HEK293 (cell line): ENCODE results near the gene ZNF280D.

Source experiments
- CTCF ChIA-PET: fragments of 350-600 bp; formaldehyde crosslinking; extraction: SDS; loops from one replicate; lab custom pipeline; 2021; ENCODE audit warnings: antibody characterized with exemption; lab: Yijun Ruan, JAX
- POLR2A ChIA-PET: fragments of 300-600 bp; formaldehyde crosslinking; extraction: SDS; loops from one replicate; lab custom pipeline; 2020; ENCODE audit warnings: antibody characterized with exemption, inconsistent platforms; lab: Yijun Ruan, JAX
- H3K27ac ChIP-seq: fragments of 200-500 bp; sonication (Bioruptor generic); 2 replicates; pipeline ENCODE4 v1.5.1; 2014; ENCODE audit warnings: low read depth, low read length, control low read depth, inconsistent platforms; ENCODE audit errors: extremely low read depth
- H3K36me3 ChIP-seq, 2 experiments: fragments of 200-500 bp in 1 of 2; sonication (Bioruptor generic) in 1 of 2; 1 replicate in 1 of 2; 2 replicates in 1 of 2; pipeline ENCODE4 v1.5.1; 2014 to 2017; ENCODE audit warnings: inconsistent platforms in 2 of 2, low read length in 2 of 2; ENCODE audit not compliant: control insufficient read depth in 2 of 2, insufficient read depth in 1 of 2
- H3K4me1 ChIP-seq: fragments of 200-500 bp; sonication (Bioruptor generic); 2 replicates; pipeline ENCODE4 v1.5.1; 2014; ENCODE audit warnings: mild to moderate bottlenecking, low read length, inconsistent platforms; ENCODE audit not compliant: control insufficient read depth, insufficient read depth
- H3K4me3 ChIP-seq: 2 replicates; pipeline ENCODE4 v1.5.1; 2011; ENCODE audit warnings: low read depth, mild to moderate bottlenecking, control low read depth, low read length, moderate library complexity
- H3K9me3 ChIP-seq: fragments of 200-500 bp; sonication (Bioruptor generic); 2 replicates; pipeline ENCODE4 v1.5.1; 2014; ENCODE audit warnings: low read depth, low read length, inconsistent platforms; ENCODE audit not compliant: control insufficient read depth, insufficient read depth
- GLI2 ChIP-seq: fragments of 450-650 bp; formaldehyde crosslinking; IDR thresholded peaks from 2 replicates; pipeline ENCODE4; 2017; ENCODE audit warnings: missing biosample characterization, missing genetic modification characterization, low read depth, borderline replicate concordance
- HOXD13 ChIP-seq: sonication (generic); formaldehyde crosslinking; IDR thresholded peaks from 2 replicates; pipeline ENCODE4 v1.8.0; 2022; ENCODE audit warnings: missing genetic modification reagents, borderline replicate concordance
- KLF9 ChIP-seq: fragments of 450-650 bp; formaldehyde crosslinking; IDR thresholded peaks from 2 replicates; pipeline ENCODE4 v1.5.1; 2016; ENCODE audit warnings: missing biosample characterization, missing genetic modification characterization, low read depth
- SCRT1 ChIP-seq: fragments of 450-650 bp; formaldehyde crosslinking; IDR thresholded peaks from 2 replicates; pipeline ENCODE4 v1.5.1; 2016; ENCODE audit warnings: missing biosample characterization, missing genetic modification characterization, borderline replicate concordance
- SETDB1 ChIP-seq: IDR thresholded peaks from one replicate; pipeline ENCODE4 v1.6.1; 2017; ENCODE audit warnings: mild to moderate bottlenecking, low read length, moderate library complexity, mixed read lengths; ENCODE audit not compliant: insufficient read length
- ZBTB17 ChIP-seq: fragments of 450-650 bp; formaldehyde crosslinking; IDR thresholded peaks from 2 replicates; pipeline ENCODE4 v1.5.1; 2016; ENCODE audit warnings: missing biosample characterization, missing genetic modification characterization
- ZBTB21 ChIP-seq: fragments of 450-650 bp; formaldehyde crosslinking; IDR thresholded peaks from 2 replicates; pipeline ENCODE4 v1.5.1; 2017; ENCODE audit warnings: missing biosample characterization, missing genetic modification characterization
- ZBTB6 ChIP-seq: fragments of 450-650 bp; formaldehyde crosslinking; IDR thresholded peaks from 2 replicates; pipeline ENCODE4 v1.5.1; 2017; ENCODE audit warnings: missing biosample characterization, missing genetic modification characterization
- ZBTB8A ChIP-seq: fragments of 450-650 bp; formaldehyde crosslinking; IDR thresholded peaks from 2 replicates; pipeline ENCODE4 v1.5.1; 2016; ENCODE audit warnings: missing biosample characterization, missing genetic modification characterization
- ZEB2 ChIP-seq: fragments of 450-650 bp; formaldehyde crosslinking; IDR thresholded peaks from 2 replicates; pipeline ENCODE4 v1.5.1; 2016; ENCODE audit warnings: missing biosample characterization, missing genetic modification characterization
- ZNF10 ChIP-seq: fragments of 450-650 bp; formaldehyde crosslinking; IDR thresholded peaks from 2 replicates; pipeline ENCODE4 v1.5.1; 2017; ENCODE audit warnings: missing biosample characterization, missing genetic modification characterization
- ZNF140 ChIP-seq: fragments of 450-650 bp; formaldehyde crosslinking; IDR thresholded peaks from 2 replicates; pipeline ENCODE4 v1.5.1; 2016; ENCODE audit warnings: missing biosample characterization, missing genetic modification characterization
- ZNF155 ChIP-seq: fragments of 450-650 bp; formaldehyde crosslinking; IDR thresholded peaks from 2 replicates; pipeline ENCODE4 v1.5.1; 2016; ENCODE audit warnings: missing biosample characterization, missing genetic modification characterization
- ZNF174 ChIP-seq: fragments of 450-650 bp; formaldehyde crosslinking; IDR thresholded peaks from 2 replicates; pipeline ENCODE4 v1.5.0; 2017; ENCODE audit warnings: missing biosample characterization, mild to moderate bottlenecking, missing genetic modification characterization
- ZNF18 ChIP-seq: fragments of 450-650 bp; formaldehyde crosslinking; IDR thresholded peaks from 2 replicates; pipeline ENCODE4 v1.5.1; 2016; ENCODE audit warnings: missing biosample characterization, missing genetic modification characterization
- ZNF239 ChIP-seq: fragments of 450-650 bp; formaldehyde crosslinking; IDR thresholded peaks from 2 replicates; pipeline ENCODE4 v1.5.1; 2016; ENCODE audit warnings: missing biosample characterization, missing genetic modification characterization
- ZNF48 ChIP-seq: fragments of 450-650 bp; formaldehyde crosslinking; IDR thresholded peaks from 2 replicates; pipeline ENCODE4 v1.5.1; 2016; ENCODE audit warnings: missing biosample characterization, missing genetic modification characterization
- ZNF791 ChIP-seq: fragments of 450-650 bp; formaldehyde crosslinking; IDR thresholded peaks from 2 replicates; pipeline ENCODE4 v1.5.1; 2016; ENCODE audit warnings: missing biosample characterization, missing genetic modification characterization
- TF ChIP-seq, protein P1 (sequence below): fragments of 450-650 bp; formaldehyde crosslinking; IDR thresholded peaks from 2 replicates; pipeline ENCODE4 v1.5.1; 2016; ENCODE audit warnings: missing biosample characterization, missing genetic modification characterization, borderline replicate concordance

ZNF280D gene

DNA sequence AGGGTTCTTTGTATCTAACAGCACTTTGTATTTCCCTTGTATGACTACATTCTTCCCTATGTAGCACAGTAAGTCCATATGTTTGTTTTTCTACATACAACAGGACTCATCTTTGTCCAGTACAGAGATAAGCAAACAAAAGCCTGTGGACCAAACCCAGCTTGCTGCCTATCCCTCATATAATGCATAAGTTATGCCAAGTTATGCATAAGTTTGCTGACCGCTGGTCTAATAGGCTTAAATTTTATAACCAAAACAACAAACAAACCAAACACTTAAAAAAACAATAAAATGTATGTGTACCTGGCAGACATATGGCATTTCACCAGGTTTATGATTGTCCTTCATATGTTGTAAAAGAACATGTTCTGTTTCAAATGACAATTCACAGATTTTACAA, 56.0 kb downstream of the ZNF280D start (continued):
- TF ChIP-seq, protein P1, sequence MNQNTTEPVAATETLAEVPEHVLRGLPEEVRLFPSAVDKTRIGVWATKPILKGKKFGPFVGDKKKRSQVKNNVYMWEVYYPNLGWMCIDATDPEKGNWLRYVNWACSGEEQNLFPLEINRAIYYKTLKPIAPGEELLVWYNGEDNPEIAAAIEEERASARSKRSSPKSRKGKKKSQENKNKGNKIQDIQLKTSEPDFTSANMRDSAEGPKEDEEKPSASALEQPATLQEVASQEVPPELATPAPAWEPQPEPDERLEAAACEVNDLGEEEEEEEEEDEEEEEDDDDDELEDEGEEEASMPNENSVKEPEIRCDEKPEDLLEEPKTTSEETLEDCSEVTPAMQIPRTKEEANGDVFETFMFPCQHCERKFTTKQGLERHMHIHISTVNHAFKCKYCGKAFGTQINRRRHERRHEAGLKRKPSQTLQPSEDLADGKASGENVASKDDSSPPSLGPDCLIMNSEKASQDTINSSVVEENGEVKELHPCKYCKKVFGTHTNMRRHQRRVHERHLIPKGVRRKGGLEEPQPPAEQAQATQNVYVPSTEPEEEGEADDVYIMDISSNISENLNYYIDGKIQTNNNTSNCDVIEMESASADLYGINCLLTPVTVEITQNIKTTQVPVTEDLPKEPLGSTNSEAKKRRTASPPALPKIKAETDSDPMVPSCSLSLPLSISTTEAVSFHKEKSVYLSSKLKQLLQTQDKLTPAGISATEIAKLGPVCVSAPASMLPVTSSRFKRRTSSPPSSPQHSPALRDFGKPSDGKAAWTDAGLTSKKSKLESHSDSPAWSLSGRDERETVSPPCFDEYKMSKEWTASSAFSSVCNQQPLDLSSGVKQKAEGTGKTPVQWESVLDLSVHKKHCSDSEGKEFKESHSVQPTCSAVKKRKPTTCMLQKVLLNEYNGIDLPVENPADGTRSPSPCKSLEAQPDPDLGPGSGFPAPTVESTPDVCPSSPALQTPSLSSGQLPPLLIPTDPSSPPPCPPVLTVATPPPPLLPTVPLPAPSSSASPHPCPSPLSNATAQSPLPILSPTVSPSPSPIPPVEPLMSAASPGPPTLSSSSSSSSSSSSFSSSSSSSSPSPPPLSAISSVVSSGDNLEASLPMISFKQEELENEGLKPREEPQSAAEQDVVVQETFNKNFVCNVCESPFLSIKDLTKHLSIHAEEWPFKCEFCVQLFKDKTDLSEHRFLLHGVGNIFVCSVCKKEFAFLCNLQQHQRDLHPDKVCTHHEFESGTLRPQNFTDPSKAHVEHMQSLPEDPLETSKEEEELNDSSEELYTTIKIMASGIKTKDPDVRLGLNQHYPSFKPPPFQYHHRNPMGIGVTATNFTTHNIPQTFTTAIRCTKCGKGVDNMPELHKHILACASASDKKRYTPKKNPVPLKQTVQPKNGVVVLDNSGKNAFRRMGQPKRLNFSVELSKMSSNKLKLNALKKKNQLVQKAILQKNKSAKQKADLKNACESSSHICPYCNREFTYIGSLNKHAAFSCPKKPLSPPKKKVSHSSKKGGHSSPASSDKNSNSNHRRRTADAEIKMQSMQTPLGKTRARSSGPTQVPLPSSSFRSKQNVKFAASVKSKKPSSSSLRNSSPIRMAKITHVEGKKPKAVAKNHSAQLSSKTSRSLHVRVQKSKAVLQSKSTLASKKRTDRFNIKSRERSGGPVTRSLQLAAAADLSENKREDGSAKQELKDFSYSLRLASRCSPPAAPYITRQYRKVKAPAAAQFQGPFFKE: no peak
- no peak for TF ChIP-seq ZNF140 (tag by site-specific recombination)

DNA sequence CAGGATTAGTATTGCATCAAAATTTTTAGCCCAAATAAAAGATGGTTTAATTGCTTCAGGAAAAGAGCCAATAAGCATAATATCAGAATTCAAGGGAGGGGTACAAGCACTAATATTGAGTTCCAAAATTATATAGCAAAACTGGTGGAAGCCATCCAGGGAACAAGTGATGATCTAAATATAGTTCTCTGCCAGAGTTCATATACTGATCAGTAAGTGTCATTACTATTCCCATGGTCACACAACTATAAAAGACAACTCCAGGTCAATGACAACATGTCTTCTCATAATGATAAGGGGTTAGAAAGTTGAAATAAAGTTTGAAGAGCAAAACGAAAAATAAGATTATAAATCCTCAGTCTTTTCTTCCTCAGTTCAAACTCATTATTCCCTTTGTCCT, 57.4 kb downstream of the ZNF280D start:
- H3K4me1 ChIP-seq: no peaks in the 10 kb centered on the region
- no peak overlapping the region for H3K4me3 ChIP-seq
- CTCF ChIA-PET: no interaction called here
- H3K27ac ChIP-seq: no peak overlapping the region
- no peaks in the 10 kb centered on the region for H3K36me3 ChIP-seq
- POLR2A ChIA-PET: no interaction called here
- TF ChIP-seq GLI2 (tag by site-specific recombination) (no peak), ZBTB21 (no peak), ZNF791 (tag by site-specific recombination) (no peak), SETDB1 (no peak), ZNF48 (no peak), ZNF18 (tag by site-specific recombination) (no peak), ZNF155 (no peak), SCRT1 (tag by site-specific recombination) (no peak), HOXD13 (CRISPR knock-in tag) (no peak), ZNF10 (tag by site-specific recombination) (no peak), ZNF174 (tag by site-specific recombination) (no peak), KLF9 (tag by site-specific recombination) (no peak), ZBTB8A (tag by site-specific recombination) (no peak), ZEB2 (tag by site-specific recombination) (no peak), ZNF239 (tag by site-specific recombination) (no peak), ZBTB17 (tag by site-specific recombination) (no peak), ZBTB6 (tag by site-specific recombination) (no peak)
- TF ChIP-seq, protein P1: no peak
- TF ChIP-seq, all 188 proteins: peak for 0
- no peaks in the 10 kb centered on the region for H3K9me3 ChIP-seq
